ENCODE measurements around the gene HNF1B.

- no peak for TF ChIP-seq TAF1 (IDR thresholded peaks at IDR 0.05; ENCODE audit: low read depth, low read length)
- no peak for TF ChIP-seq PAX5 (IDR thresholded peaks at IDR 0.05; ENCODE audit: insufficient read depth, low read length, severe bottlenecking)
- no peak for TF ChIP-seq POLR2A (IDR thresholded peaks at IDR 0.05; ENCODE audit: low read depth, low read length)
- TF ChIP-seq POLR2AphosphoS5 (IDR thresholded peaks at IDR 0.05; ENCODE audit: low read depth, low read length) = no peak
- TF ChIP-seq SPI1 (IDR thresholded peaks at IDR 0.05; ENCODE audit: low read depth, low read length) = no peak
- no peak for TF ChIP-seq POU2F2 (IDR thresholded peaks at IDR 0.05; ENCODE audit: low read depth, low read length)
Measured at GRCh38 chr17:37755455-37755854, 10.6 kb upstream of the HNF1B start.
